ENCODE data around the gene KBTBD12. TPM values are rescaled to one million over a fixed set of nuclear protein-coding genes. Genes with fewer than 3 reads are reported as not detected.

The KBTBD12 gene
- total RNA-seq, 2 experiments from 2014 or later: not detected

DNA sequence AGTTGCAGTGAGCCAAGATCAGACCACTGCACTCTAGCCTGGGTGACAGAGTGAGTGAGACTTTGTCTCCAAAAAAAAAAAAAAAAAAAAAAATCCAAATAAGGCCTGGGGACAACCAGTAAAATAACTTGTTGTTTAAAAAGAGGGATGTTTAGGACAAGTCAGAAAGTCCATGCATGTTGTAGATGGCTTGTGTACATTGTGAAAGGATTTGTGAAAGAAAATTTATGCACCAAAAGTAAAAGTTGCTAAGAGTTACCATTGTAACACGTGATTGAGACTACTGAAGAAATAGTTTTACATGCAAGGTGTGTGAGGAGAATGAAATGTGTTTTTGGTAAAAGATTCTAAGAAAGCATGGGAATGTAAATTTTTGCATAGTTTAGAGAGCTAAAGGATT is 101.5 kb downstream of the KBTBD12 start:
- Mint-ChIP-seq H3K36me3 (ENCODE audit: low read depth) (no peaks in the 10 kb centered on the region), H3K4me1 (ENCODE audit: low read depth) (peaks cover 1% of the 10 kb centered on the region), H3K9me3 (no peaks in the 10 kb centered on the region), H3K27me3 (ENCODE audit: low read depth) (peaks cover 6% of the 10 kb centered on the region), H3K27ac (no peak overlapping the region), H3K4me3 (no peak overlapping the region)
- CTCF ChIA-PET: no interaction called here
- intact Hi-C loops (cut with micrococcal nuclease): no loop called here
- no peak for DNase-seq

DNA sequence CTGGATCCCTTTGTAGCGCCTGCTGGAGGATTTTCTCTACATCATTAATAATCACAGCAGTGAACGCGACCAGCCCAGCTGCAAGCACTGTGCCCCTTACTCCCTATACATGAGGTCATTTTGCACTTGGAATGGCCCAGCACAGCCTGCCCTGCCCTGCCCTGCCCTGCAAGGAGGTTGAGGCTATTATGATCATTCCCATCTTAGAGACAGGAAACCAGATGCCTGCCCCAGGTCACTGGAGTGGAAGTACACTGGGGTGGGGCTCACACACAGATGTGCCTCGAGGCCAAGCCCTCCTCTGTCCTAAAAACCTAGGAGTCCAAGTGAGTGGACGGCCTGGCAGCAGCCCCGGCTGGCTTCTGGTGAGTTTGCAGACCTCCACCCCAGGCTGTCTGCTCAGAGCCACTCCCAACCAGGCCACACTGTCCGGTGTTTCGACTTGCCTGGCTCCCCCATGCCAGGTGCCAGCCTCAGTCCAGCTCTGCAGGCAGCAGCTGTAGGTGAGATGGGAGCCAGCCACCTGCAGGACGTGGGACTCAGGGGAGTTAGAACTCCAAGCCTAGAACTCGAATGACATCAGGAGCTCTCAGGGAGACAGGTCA is 106.8 kb downstream of the KBTBD12 start:
- no peak for DNase-seq
- H3K36me3 Mint-ChIP-seq (ENCODE audit: low read depth): no peaks in the 10 kb centered on the region
- intact Hi-C loops (cut with micrococcal nuclease): no loop called here
- H3K4me3 Mint-ChIP-seq: no peak overlapping the region
- no peaks in the 10 kb centered on the region for H3K9me3 Mint-ChIP-seq
- CTCF ChIA-PET: no interaction called here
- H3K27me3 Mint-ChIP-seq (ENCODE audit: low read depth): no peaks in the 10 kb centered on the region
- no peaks in the 10 kb centered on the region for H3K4me1 Mint-ChIP-seq (ENCODE audit: low read depth)
- H3K27ac Mint-ChIP-seq: no peak overlapping the region

GRCh38 chr3:128033102-128033501 is 118.1 kb downstream of the KBTBD12 start:
- Mint-ChIP-seq H3K27ac (no peak overlapping the region), H3K36me3 (ENCODE audit: low read depth) (no peaks in the 10 kb centered on the region), H3K4me1 (ENCODE audit: low read depth) (no peaks in the 10 kb centered on the region), H3K9me3 (no peaks in the 10 kb centered on the region), H3K27me3 (ENCODE audit: low read depth) (peaks cover 4% of the 10 kb centered on the region), H3K4me3 (no peak overlapping the region)
- DNase-seq: no peak
- intact Hi-C loops (cut with micrococcal nuclease): no loop called here
- CTCF ChIA-PET: interaction anchor here (0.7 kb wide), 1 partner anchor 20 kb away, joined by 4 read pairs; no protein-coding TSS in a partner anchor

GRCh38 chr3:128036119-128036518 is 121.1 kb downstream of the KBTBD12 start:
- H3K36me3 Mint-ChIP-seq (ENCODE audit: low read depth): no peaks in the 10 kb centered on the region
- CTCF ChIA-PET: no interaction called here

More at GRCh38 chr3:128036119-128036518, 121.1 kb downstream of the KBTBD12 start:
- Mint-ChIP-seq H3K27me3 (ENCODE audit: low read depth) (peaks cover 7% of the 10 kb centered on the region), H3K4me3 (no peak overlapping the region), H3K27ac (no peak overlapping the region), H3K4me1 (ENCODE audit: low read depth) (no peaks in the 10 kb centered on the region), H3K9me3 (no peaks in the 10 kb centered on the region)
- no peak for DNase-seq
- intact Hi-C loops (cut with micrococcal nuclease): no loop called here

Other genes starting within 250 kb of the KBTBD12 start
- gene ABTB1, start 242.3 kb upstream of the KBTBD12 start, total RNA-seq: 10 to 100 TPM; 10.6 to 13.5 TPM
- gene MGLL, start 92.7 kb upstream of the KBTBD12 start, total RNA-seq: under 1 TPM; 0.14 to 0.25 TPM
- gene SEC61A1, start 137.2 kb downstream of the KBTBD12 start, total RNA-seq: 100 to 1,000 TPM; 115 to 119 TPM
- 10 to 100 TPM; 71.6 to 73.1 TPM for gene RUVBL1, start 208.6 kb downstream of the KBTBD12 start, total RNA-seq
- 10 to 100 TPM; 11.0 to 11.6 TPM for gene EEFSEC, start 238.2 kb downstream of the KBTBD12 start, total RNA-seq